ENCODE measurements around the gene SIRT4. TPM values are rescaled to one million over a fixed set of nuclear protein-coding genes. Genes with fewer than 3 reads are reported as not detected.

Gene SIRT4
- total RNA-seq, 1 experiment from 2014 or later, result 2.8 TPM

- POLR2A ChIA-PET, result no interaction called here
- H3K4me1 ChIP-seq (ENCODE audit: control insufficient read depth in 1 of 2, insufficient read depth in 2 of 2, low read length in 2 of 2), result peaks cover 0 to 8% of the 10 kb centered on the region in 2 experiments; a peak in 1 of 4 replicates
- no peak overlapping the region for H3K4me3 ChIP-seq (replicated peaks in 1 of 2; ENCODE audit: low read depth in 1 of 2, low read length in 2 of 2)
- H3K36me3 ChIP-seq (ENCODE audit: control insufficient read depth in 1 of 2, insufficient read depth in 2 of 2, low read length in 2 of 2), result no peaks in the 10 kb centered on the region
- H2AFZ ChIP-seq (ENCODE audit: low read depth, low read length, poor library complexity, severe bottlenecking), result no peak overlapping the region
- no peaks in the 10 kb centered on the region for H3K9me3 ChIP-seq (ENCODE audit: control insufficient read depth in 1 of 2, insufficient read depth in 1 of 2, low read depth in 1 of 2, low read length in 2 of 2)
- TF ChIP-seq CEBPB (IDR thresholded peaks at IDR 0.05; ENCODE audit: low read depth) (no peak), SP1 (IDR thresholded peaks at IDR 0.05; ENCODE audit: low read depth) (no peak), CTCF (IDR thresholded peaks at IDR 0.05 in 2 of 3, conservative IDR thresholded peaks at IDR 0.05 in 1 of 3; ENCODE audit: borderline replicate concordance in 1 of 3, insufficient read depth in 1 of 3, low read depth in 2 of 3, low read length in 2 of 3) (no peak), ATF3 (IDR thresholded peaks at IDR 0.05) (no peak), MAX (IDR thresholded peaks at IDR 0.05) (no peak), EZH2phosphoT487 (IDR thresholded peaks at IDR 0.05; ENCODE audit: borderline replicate concordance) (no peak), ZNF274 (IDR thresholded peaks at IDR 0.05; ENCODE audit: low read depth, low read length) (no peak), ELF1 (IDR thresholded peaks at IDR 0.05; ENCODE audit: borderline replicate concordance, low read depth) (no peak), EZH2 (IDR thresholded peaks at IDR 0.05) (no peak), SRF (IDR thresholded peaks at IDR 0.05; ENCODE audit: low read depth) (no peak), TCF7L2 (IDR thresholded peaks at IDR 0.05; ENCODE audit: borderline replicate concordance, extremely low read depth, insufficient read depth, insufficient read length) (no peak), EGR1 (IDR thresholded peaks at IDR 0.05; ENCODE audit: low read depth) (no peak), REST (IDR thresholded peaks at IDR 0.05; ENCODE audit: low read depth) (no peak), RAD21 (IDR thresholded peaks at IDR 0.05; ENCODE audit: low read depth) (no peak)
- CTCF ChIA-PET, result interaction anchor here (1.6 kb wide), 1 partner anchor 10 kb away, joined by 3 read pairs; no protein-coding TSS in a partner anchor
- no peak for ATAC-seq
- H3K79me2 ChIP-seq (ENCODE audit: insufficient read depth, low read length), result no peaks in the 10 kb centered on the region
- DNase-seq (ENCODE audit: low read depth, low spot score), result no peak
- no peaks in the 10 kb centered on the region for H3K27me3 ChIP-seq (ENCODE audit: insufficient read depth, low read length)
- RAD21 ChIA-PET (ENCODE audit: low non-redundant PET in 1 of 2, low total read pairs in 2 of 2, uncharacterized antibody in 2 of 2, unreplicated experiment in 2 of 2), result no interaction called here
- H3K27ac ChIP-seq (ENCODE audit: low read depth, low read length), result no peak overlapping the region
- intact Hi-C loops (cut with micrococcal nuclease), result loop anchor here (2.0 to 10.0 kb wide), 3 partner anchors 211 to 771 kb away; partner anchors contain the start of gene RNF10
- no peaks in the 10 kb centered on the region for H4K20me1 ChIP-seq (ENCODE audit: insufficient read depth)
- H3K4me2 ChIP-seq (ENCODE audit: low read length), result no peak overlapping the region
- no peaks in the 10 kb centered on the region for H3K9me2 ChIP-seq (ENCODE audit: insufficient read depth)
- BruUV-seq (replicated peaks), result no TSS peak
- H3K9ac ChIP-seq (ENCODE audit: low read length), result no peak overlapping the region
Observed at GRCh38 chr12:120323772-120324171, 21.7 kb downstream of the SIRT4 start.

All from HCT116 (cell line).